Heart left ventricle (tissue), 13 donors: ENCODE data around the gene FGF19.

Experiments used
- CTCF ChIP-seq, 12 donors: fragments of 200-600 bp; sonication (generic) in 4 of 12; IDR thresholded peaks; one replicate each; pipeline versions ENCODE4 v1.5.0 to v1.8.0; 2018 to 2022; ENCODE audit warnings: antibody characterized with exemption in 12 of 12, mild to moderate bottlenecking in 5 of 12
- POLR2A ChIP-seq, 2 donors: fragments of 450-650 bp; IDR thresholded peaks; one replicate each; pipeline ENCODE4 v1.6.1; 2017; ENCODE audit warnings: antibody characterized with exemption in 2 of 2, mild to moderate bottlenecking in 2 of 2, moderate library complexity in 2 of 2
- donor health status: ischemic (EF 13 %, LVEDD 7.1; RV severe dilation, severe dysfunction).
- donor health status: DM: no; HTN: yes; CAD: no.
- donor health status: DM: no; HTN: no; CAD: no.
- donor health status: ischemic (EF 25% LVEDD 6.9; RV normal size, moderate dysfunction).
- donor health status: ischemic (EF 25% LVEDD 5.7; RV mildly dilated, moderate dysfunction).
- donor health status: ischemic (EF 35%, LVEDD 5.7; RV mildly dilated, moderate dysfunction).
- donor health status: nonischemic (EF 11% LVEDD 7.7; RV severe dilation, severe dysfunction).
- donor health status: DM: yes; HTN: yes; CAD: no.
- donor health status: PGD.
- donor health status: ischemic (EF 29% LVEDD 5.4; RV normal size, mild dysfunction).
- donor health status: nonischemic (EF 23%, LVEDD 6.1; RV moderate dilation, normal function).

GRCh38 chr11:69727266-69727665 lies 23.4 kb upstream of the FGF19 start:
- TF ChIP-seq CTCF (IDR thresholded peaks at IDR 0.05) (no peak), POLR2A (IDR thresholded peaks at IDR 0.05) (no peak)
